RWPE2 (cell line): ENCODE data around the gene RNF227.

Source experiments
- ATAC-seq: fragments of 200-7000 bp; cut with Tn5 transposase; 3 replicates; pipeline ENCODE4 v1.9.1; 2021; ENCODE audit warnings: low read depth
- DNase-seq: peaks from one replicate; pipeline ENCODE4 v3.0.0-alpha.2; 2020; ENCODE audit warnings: low spot score
- H3K27ac ChIP-seq: fragments of 450-650 bp; 2 replicates; pipeline ENCODE4 v1.5.1; 2017; ENCODE audit warnings: mild to moderate bottlenecking; ENCODE audit not compliant: poor library complexity, severe bottlenecking
- H3K27me3 ChIP-seq: fragments of 250-450 bp; sonication (Bioruptor Pico); 2 replicates; pipeline ENCODE4 v1.5.1; 2021; ENCODE audit warnings: mild to moderate bottlenecking, moderate library complexity; ENCODE audit not compliant: insufficient read depth, poor library complexity, severe bottlenecking
- H3K36me3 ChIP-seq: fragments of 250-450 bp; sonication (Bioruptor Pico); 2 replicates; pipeline ENCODE4 v1.5.1; 2020; ENCODE audit warnings: low read depth, mild to moderate bottlenecking, moderate library complexity
- H3K4me1 ChIP-seq: fragments of 250-450 bp; sonication (Bioruptor Pico); 2 replicates; pipeline ENCODE4 v1.5.1; 2021; ENCODE audit warnings: mild to moderate bottlenecking, moderate library complexity; ENCODE audit not compliant: insufficient read depth, poor library complexity, severe bottlenecking
- H3K4me3 ChIP-seq: fragments of 250-450 bp; sonication (Bioruptor Pico); 2 replicates; pipeline ENCODE4 v1.5.1; 2021; ENCODE audit warnings: mild to moderate bottlenecking, moderate library complexity; ENCODE audit not compliant: severe bottlenecking
- H3K9me3 ChIP-seq: fragments of 250-450 bp; sonication (Bioruptor Pico); 2 replicates; pipeline ENCODE4 v1.5.1; 2021; ENCODE audit warnings: mild to moderate bottlenecking, moderate library complexity; ENCODE audit not compliant: severe bottlenecking
- CTCF ChIP-seq: fragments of 450-650 bp; IDR thresholded peaks from one replicate; pipeline ENCODE4 v1.5.1; 2017; ENCODE audit warnings: mild to moderate bottlenecking, moderate library complexity; ENCODE audit not compliant: poor library complexity, severe bottlenecking

RNF227 gene

DNA sequence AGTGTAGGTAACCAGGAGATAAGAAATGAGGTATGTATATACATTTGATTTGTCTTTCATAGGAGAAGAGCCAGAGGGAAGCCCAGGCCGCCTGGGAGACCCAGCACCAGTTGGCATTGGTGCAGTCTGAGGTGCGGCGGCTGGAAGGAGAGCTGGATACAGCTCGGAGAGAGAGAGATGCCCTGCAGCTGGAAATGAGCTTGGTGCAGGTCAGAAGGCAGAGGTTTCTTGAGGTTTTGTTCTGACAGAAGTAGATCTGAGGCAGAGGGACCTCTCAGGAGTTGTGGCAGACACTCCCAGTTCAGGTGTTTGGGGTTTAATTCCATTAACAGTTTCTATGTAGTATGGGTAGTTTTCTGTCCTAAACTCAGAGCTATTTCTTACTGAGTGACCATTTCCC, 23.9 kb upstream of the RNF227 start:
- H3K9me3 ChIP-seq, result no peaks in the 10 kb centered on the region
- no peak for ATAC-seq
- H3K4me3 ChIP-seq, result no peak overlapping the region
- TF ChIP-seq CTCF, result no peak
- H3K4me1 ChIP-seq, result no peaks in the 10 kb centered on the region
- H3K36me3 ChIP-seq, result peaks cover 85% of the 10 kb centered on the region
- H3K27ac ChIP-seq, result no peak overlapping the region
- no peak for DNase-seq
- no peaks in the 10 kb centered on the region for H3K27me3 ChIP-seq

DNA sequence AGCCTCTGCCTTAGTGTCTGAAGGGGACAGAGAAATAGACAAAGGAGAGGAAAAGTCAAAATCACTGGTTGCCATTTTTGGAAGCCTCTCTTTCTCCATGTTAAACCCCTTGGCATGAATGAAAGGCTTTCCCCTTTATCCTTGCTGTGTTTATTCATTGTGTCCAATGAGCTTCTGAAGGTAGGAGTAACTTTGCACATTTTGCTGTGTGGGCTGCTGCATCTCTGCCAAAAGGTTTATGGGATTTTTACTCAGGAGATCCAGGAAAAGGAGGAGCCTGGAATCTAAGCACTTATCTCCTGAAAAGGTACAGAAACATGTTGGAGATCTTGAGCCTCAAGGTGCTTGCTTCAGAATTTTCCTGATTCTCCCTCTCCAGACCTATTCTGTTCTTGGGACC, 19.8 kb upstream of the RNF227 start:
- Histone ChIP-seq H3K4me3 (no peak overlapping the region), H3K36me3 (peaks cover 68% of the 10 kb centered on the region), H3K4me1 (peaks cover 9% of the 10 kb centered on the region), H3K27me3 (no peaks in the 10 kb centered on the region), H3K27ac (no peak overlapping the region), H3K9me3 (no peaks in the 10 kb centered on the region)
- DNase-seq (no peak), ATAC-seq (no peak)
- no peak for TF ChIP-seq CTCF

DNA sequence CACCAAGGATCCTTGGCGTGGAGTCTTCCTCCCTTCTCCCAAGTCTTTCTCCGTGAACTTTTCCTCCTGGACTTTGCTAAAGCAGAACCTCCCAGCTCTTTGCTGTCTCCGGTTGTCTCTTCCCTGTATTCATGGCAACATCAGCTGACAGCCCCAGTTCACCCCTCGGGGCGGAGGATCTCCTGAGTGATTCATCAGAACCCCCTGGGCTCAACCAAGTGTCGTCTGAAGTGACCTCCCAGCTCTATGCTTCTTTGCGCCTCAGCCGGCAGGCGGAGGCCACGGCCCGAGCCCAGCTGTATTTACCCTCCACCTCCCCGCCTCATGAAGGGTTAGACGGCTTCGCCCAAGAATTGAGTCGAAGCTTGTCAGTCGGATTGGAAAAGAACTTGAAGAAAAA, 16.9 kb upstream of the RNF227 start:
- no peak for TF ChIP-seq CTCF
- no peak for DNase-seq
- ATAC-seq, result peak; percentile 5; the same call in 1 of the 3 replicates
- Histone ChIP-seq H3K9me3 (no peaks in the 10 kb centered on the region), H3K36me3 (peaks cover 39% of the 10 kb centered on the region), H3K4me1 (peaks cover 9% of the 10 kb centered on the region), H3K27ac (peak overlapping the region; percentile 40), H3K4me3 (peak overlapping the region; percentile 78), H3K27me3 (no peaks in the 10 kb centered on the region)

GRCh38 chr17:7932483-7932891, 16.4 kb upstream of the RNF227 start:
- TF ChIP-seq CTCF, result no peak
- peak; percentile 8 for ATAC-seq
- Histone ChIP-seq H3K36me3 (peaks cover 37% of the 10 kb centered on the region), H3K27me3 (no peaks in the 10 kb centered on the region), H3K27ac (peak overlapping the region; percentile 40), H3K4me3 (peak overlapping the region; percentile 78), H3K4me1 (peaks cover 9% of the 10 kb centered on the region), H3K9me3 (no peaks in the 10 kb centered on the region)
- DNase-seq, result no peak

DNA sequence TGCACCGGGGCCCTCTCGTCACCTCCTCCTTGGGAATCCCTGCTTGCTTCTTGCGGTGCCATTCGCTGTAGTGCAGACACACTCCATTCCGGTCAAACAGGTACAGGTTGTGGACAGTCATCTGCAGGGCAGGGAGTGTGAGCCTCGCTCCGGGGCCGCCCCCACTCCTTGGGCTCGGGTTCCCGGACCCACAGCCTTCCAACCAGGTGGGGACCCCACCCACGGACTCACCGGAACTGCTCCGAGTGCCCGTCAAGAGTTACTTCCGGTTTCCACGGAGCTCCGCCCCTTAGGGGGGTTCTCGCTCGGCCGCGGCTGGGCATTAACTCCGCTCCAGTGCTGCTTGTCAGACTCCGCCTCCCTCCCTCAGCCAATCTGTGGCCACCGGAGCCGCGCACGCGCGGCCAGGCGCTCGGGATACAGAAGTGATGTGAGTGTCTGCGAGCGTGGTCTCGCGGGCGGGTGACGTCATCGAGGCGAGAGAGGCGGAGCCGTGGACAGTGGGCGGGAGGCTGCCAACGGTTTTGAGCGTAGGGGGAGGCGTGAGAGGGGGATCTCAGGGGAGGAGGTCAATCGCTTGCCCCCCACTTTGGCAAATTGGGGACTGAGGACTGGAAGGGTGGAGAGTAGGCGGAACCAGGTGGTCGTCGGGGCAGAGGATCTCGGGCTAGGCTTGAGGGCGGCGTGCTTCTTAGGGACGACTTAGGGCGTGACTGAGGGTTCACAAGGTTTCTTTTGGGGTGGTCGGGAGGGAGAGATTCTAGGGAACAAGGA, 15.8 kb upstream of the RNF227 start, which contains the start of the genes CNTROB and TRAPPC1:
Gene CNTROB (plus strand): TSS at position 498 of the 774 bp plus-strand sequence. CDS start 874 bp downstream, outside the sequence.
Gene TRAPPC1 (minus strand): TSS at position 238 of the 774 bp plus-strand sequence. CDS start 117 bp downstream, at position 121.
- ATAC-seq (peak; percentile 88), DNase-seq (peak; percentile 99)
- Histone ChIP-seq H3K4me1 (peaks cover 9% of the 10 kb centered on the region), H3K36me3 (peaks cover 31% of the 10 kb centered on the region), H3K4me3 (peak within 1 kb of the TSS; percentile 78), H3K27ac (peak within 1 kb of the TSS; percentile 40), H3K27me3 (no peaks in the 10 kb centered on the region), H3K9me3 (no peaks in the 10 kb centered on the region)
- no peak for TF ChIP-seq CTCF
